HepG2 (cell line): ENCODE measurements around the gene CLRN2. TPM values are rescaled to one million over a fixed set of nuclear protein-coding genes. Genes with fewer than 3 reads are reported as not detected.

ENCODE experiments used
- ADNP ChIP-seq: sonication (generic); formaldehyde crosslinking; IDR thresholded peaks from 2 replicates; pipeline ENCODE4 v1.4.0; 2020; ENCODE audit warnings: missing genetic modification reagents
- CBX2 ChIP-seq, 2 experiments: fragments of 200-600 bp in 1 of 2; sonication (generic); formaldehyde crosslinking in 1 of 2; IDR thresholded peaks; 2 replicates each; pipeline versions ENCODE4 v1.7.0 to v1.8.1; 2018 to 2022; ENCODE audit warnings: low read depth in 2 of 2, low read length in 1 of 2, mild to moderate bottlenecking in 1 of 2, missing genetic modification reagents in 1 of 2
- CHD4 ChIP-seq: fragments of 200-600 bp; sonication (generic); IDR thresholded peaks from 2 replicates; pipeline ENCODE4 v1.7.0; 2017; ENCODE audit warnings: mild to moderate bottlenecking, low read length, borderline replicate concordance
- ETS1 ChIP-seq: sonication (generic); formaldehyde crosslinking; IDR thresholded peaks from 2 replicates; pipeline ENCODE4 v1.4.0; 2020; ENCODE audit warnings: missing genetic modification reagents
- FOXO1 ChIP-seq: sonication (generic); formaldehyde crosslinking; IDR thresholded peaks from 2 replicates; pipeline ENCODE4 v1.4.0; 2020; ENCODE audit warnings: missing genetic modification reagents
- GABPB1 ChIP-seq: IDR thresholded peaks from 2 replicates; pipeline ENCODE4 v1.6.1; 2016; ENCODE audit warnings: mild to moderate bottlenecking, missing genetic modification reagents, moderate library complexity, missing compliant biosample characterization
- HIVEP1 ChIP-seq: sonication (generic); formaldehyde crosslinking; IDR thresholded peaks from 2 replicates; pipeline ENCODE4 v1.4.0; 2020; ENCODE audit warnings: mild to moderate bottlenecking, missing genetic modification reagents
- HOXA3 ChIP-seq: sonication (generic); formaldehyde crosslinking; IDR thresholded peaks from 2 replicates; pipeline ENCODE4 v1.5.0; 2020; ENCODE audit warnings: missing genetic modification reagents
- MAFF ChIP-seq: IDR thresholded peaks from 2 replicates; pipeline ENCODE4 v1.6.1; 2011; ENCODE audit warnings: low read depth, low read length, improper control_type of control experiment
- RBM39 ChIP-seq: fragments of 200-400 bp; formaldehyde crosslinking; IDR thresholded peaks from one replicate; pipeline ENCODE4 v1.6.1; 2018; ENCODE audit warnings: antibody characterized with exemption, mild to moderate bottlenecking, low read depth, low read length; ENCODE audit not compliant: poor library complexity, severe bottlenecking
- RCOR2 ChIP-seq: IDR thresholded peaks from 2 replicates; pipeline ENCODE4 v1.6.1; 2016; ENCODE audit warnings: missing biosample characterization, missing genetic modification reagents
- RXRB ChIP-seq: IDR thresholded peaks from 2 replicates; pipeline ENCODE4 v1.6.1; 2016; ENCODE audit warnings: borderline replicate concordance, missing genetic modification reagents, missing compliant biosample characterization
- ZC3H13 ChIP-seq: sonication (generic); formaldehyde crosslinking; IDR thresholded peaks from 2 replicates; pipeline ENCODE4 v1.8.1; 2023; ENCODE audit warnings: mild to moderate bottlenecking, missing genetic modification reagents, moderate library complexity
- ZNF138 ChIP-seq: sonication (generic); formaldehyde crosslinking; IDR thresholded peaks from 2 replicates; pipeline ENCODE4 v1.5.0; 2020; ENCODE audit warnings: mild to moderate bottlenecking, low read depth, missing genetic modification reagents
- ZNF18 ChIP-seq: sonication (generic); formaldehyde crosslinking; IDR thresholded peaks from 2 replicates; pipeline ENCODE4 v1.8.0; 2022; ENCODE audit warnings: mild to moderate bottlenecking, missing genetic modification reagents; ENCODE audit not compliant: insufficient replicate concordance
- ZNF263 ChIP-seq: sonication (generic); formaldehyde crosslinking; IDR thresholded peaks from 2 replicates; pipeline ENCODE4 v1.4.0; 2020; ENCODE audit warnings: missing genetic modification reagents
- ZNF446 ChIP-seq: sonication (generic); formaldehyde crosslinking; IDR thresholded peaks from 2 replicates; pipeline ENCODE4 v1.5.0; 2020; ENCODE audit warnings: mild to moderate bottlenecking, missing genetic modification reagents
- ZNF550 ChIP-seq: sonication (generic); formaldehyde crosslinking; IDR thresholded peaks from 2 replicates; pipeline ENCODE4 v1.4.0; 2020; ENCODE audit warnings: mild to moderate bottlenecking, missing genetic modification reagents, borderline replicate concordance
- polyA plus RNA-seq, 8 experiments: library from polyadenylated mRNA; depleted of rRNA in 3 of 8; stranded (reverse) in 7 of 8; unstranded in 1 of 8; fragments of >200 nt; fragmentation: Illumina TruSeq in 4 of 8; extraction: Trizol in 4 of 8; gene quantifications; 2 replicates each; pipeline versions ENCODE4 v1.2.1 to v1.2.3, GENCODE V29; 2011 to 2016; ENCODE audit warnings: low read depth in 4 of 8, missing spikeins in 1 of 8, mixed read lengths in 1 of 8; ENCODE audit not compliant: insufficient read depth in 1 of 8
- total RNA-seq, 5 experiments: library from RNA; depleted of rRNA; stranded (reverse); fragments of >200 nt; fragmentation: Illumina TruSeq; extraction: Trizol; gene quantifications; 2 replicates each; pipeline ENCODE4 v1.2.3, GENCODE V29; 2016; ENCODE audit warnings: low read depth in 1 of 5
- TF ChIP-seq, protein P1 (sequence below): sonication (generic); formaldehyde crosslinking; conservative IDR thresholded peaks from 2 replicates; pipeline ENCODE4 v1.4.0; 2020; ENCODE audit warnings: missing genetic modification reagents

The CLRN2 gene
- total and polyA plus RNA-seq, 2 of the 13 experiments (the other 11 are each of a cell fraction or from before 2014, with no cell fraction given) = not detected

GRCh38 chr4:17511950-17512795 is 2.8 kb upstream of the CLRN2 start, which contains the start of gene QDPR (continued):
- TF ChIP-seq CHD4 = no peak
- TF ChIP-seq CBX2 (IDR thresholded peaks at IDR 0.05; ENCODE audit: low read depth, low read length) = no peak
- TF ChIP-seq CBX2 (CRISPR knock-in tag; IDR thresholded peaks at IDR 0.05; ENCODE audit: low read depth) = no peak
- no peak for TF ChIP-seq ZNF263 (CRISPR knock-in tag)
- TF ChIP-seq ZNF18 (CRISPR knock-in tag) = peak; percentile 44
- TF ChIP-seq ADNP (CRISPR knock-in tag) = no peak
- TF ChIP-seq FOXO1 = no peak; the same call in 1 of the 2 replicates
- TF ChIP-seq HIVEP1 = no peak
- TF ChIP-seq ZNF138 (CRISPR knock-in tag) = no peak
- TF ChIP-seq RXRB (CRISPR knock-in tag) = peak; percentile 45; the same call in 1 of the 2 replicates
- TF ChIP-seq RBM39 = no peak
- no peak for TF ChIP-seq ETS1 (CRISPR knock-in tag)
- TF ChIP-seq ZNF446 (CRISPR knock-in tag) = no peak
- TF ChIP-seq RCOR2 (CRISPR knock-in tag) = no peak
- no peak for TF ChIP-seq MAFF
- peak; percentile 66 for TF ChIP-seq HOXA3 (CRISPR knock-in tag)
- no peak for TF ChIP-seq ZC3H13 (CRISPR knock-in tag)
- TF ChIP-seq GABPB1 = peak; percentile 43; the same call in 1 of the 2 replicates
- TF ChIP-seq ZNF550 (CRISPR knock-in tag) = no peak
- TF ChIP-seq, protein P1, sequence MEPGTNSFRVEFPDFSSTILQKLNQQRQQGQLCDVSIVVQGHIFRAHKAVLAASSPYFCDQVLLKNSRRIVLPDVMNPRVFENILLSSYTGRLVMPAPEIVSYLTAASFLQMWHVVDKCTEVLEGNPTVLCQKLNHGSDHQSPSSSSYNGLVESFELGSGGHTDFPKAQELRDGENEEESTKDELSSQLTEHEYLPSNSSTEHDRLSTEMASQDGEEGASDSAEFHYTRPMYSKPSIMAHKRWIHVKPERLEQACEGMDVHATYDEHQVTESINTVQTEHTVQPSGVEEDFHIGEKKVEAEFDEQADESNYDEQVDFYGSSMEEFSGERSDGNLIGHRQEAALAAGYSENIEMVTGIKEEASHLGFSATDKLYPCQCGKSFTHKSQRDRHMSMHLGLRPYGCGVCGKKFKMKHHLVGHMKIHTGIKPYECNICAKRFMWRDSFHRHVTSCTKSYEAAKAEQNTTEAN = no peak
